OCI-LY3 (cell line): ENCODE results near the gene ST6GALNAC5.

Experiments used
- H2AFZ ChIP-seq: fragments of 200-600, 300-600 bp; shearing (Covaris generic); 2 replicates; pipeline ENCODE4 v1.6.0; 2014; ENCODE audit warnings: antibody characterized with exemption, low read depth, low read length
- H3K27ac ChIP-seq: fragments of 200-600, 300-600 bp; sonication (generic); 2 replicates; pipeline ENCODE4 v1.5.1; 2014; ENCODE audit warnings: mild to moderate bottlenecking, low read length, moderate library complexity, mixed read lengths
- H3K27me3 ChIP-seq: fragments of 200-600, 300-600 bp; sonication (generic); 2 replicates; pipeline ENCODE4 v1.6.1; 2014; ENCODE audit warnings: low read depth, low read length, mixed read lengths
- H3K36me3 ChIP-seq: fragments of 200-600, 300-600 bp; sonication (generic); replicated peaks from 2 replicates; pipeline ENCODE3; 2014; ENCODE audit warnings: low read depth, low read length, mixed read lengths
- H3K4me1 ChIP-seq: fragments of 300-600, 200-600 bp; sonication (generic); 2 replicates; pipeline ENCODE4 v1.6.1; 2014; ENCODE audit warnings: low read length, mixed read lengths
- H3K4me2 ChIP-seq: fragments of 200-600, 300-600 bp; sonication (generic); 2 replicates; pipeline ENCODE4 v1.6.1; 2014; ENCODE audit warnings: low read length, mixed read lengths
- H3K4me3 ChIP-seq: fragments of 300-600, 200-600 bp; sonication (generic); 2 replicates; pipeline ENCODE4 v1.5.1; 2014; ENCODE audit warnings: antibody characterized with exemption, mild to moderate bottlenecking, low read length, moderate library complexity
- H3K79me2 ChIP-seq: fragments of 300-600, 200-600 bp; shearing (Covaris generic); 2 replicates; pipeline ENCODE4 v1.6.1; 2014; ENCODE audit warnings: mild to moderate bottlenecking, low read length, mixed read lengths
- H3K9ac ChIP-seq: fragments of 300-600, 200-600 bp; shearing (Covaris generic); 2 replicates; pipeline ENCODE4 v1.6.0; 2014; ENCODE audit warnings: mild to moderate bottlenecking, low read length, moderate library complexity
- H3K9me3 ChIP-seq: fragments of 200-600, 300-600 bp; shearing (Covaris generic); 2 replicates; pipeline ENCODE4 v1.6.1; 2014; ENCODE audit warnings: low read length, mixed read lengths; ENCODE audit not compliant: insufficient read depth
- H4K20me1 ChIP-seq: fragments of 200-600, 300-600 bp; sonication (generic); 2 replicates; pipeline ENCODE4 v1.6.1; 2016; ENCODE audit warnings: low read length, mixed read lengths; ENCODE audit not compliant: insufficient read depth
- CTCF ChIP-seq: fragments of 200-600, 300-600 bp; sonication (generic); IDR thresholded peaks from 2 replicates; pipeline ENCODE4 v1.5.1; 2014; ENCODE audit warnings: antibody characterized with exemption, low read length, low read depth
- EZH2phosphoT487 ChIP-seq: fragments of 200-600 bp; shearing (Covaris generic); IDR thresholded peaks from 2 replicates; pipeline ENCODE4 v1.6.1; 2018; ENCODE audit warnings: antibody characterized with exemption, mixed run types, low read depth

The ST6GALNAC5 gene

DNA sequence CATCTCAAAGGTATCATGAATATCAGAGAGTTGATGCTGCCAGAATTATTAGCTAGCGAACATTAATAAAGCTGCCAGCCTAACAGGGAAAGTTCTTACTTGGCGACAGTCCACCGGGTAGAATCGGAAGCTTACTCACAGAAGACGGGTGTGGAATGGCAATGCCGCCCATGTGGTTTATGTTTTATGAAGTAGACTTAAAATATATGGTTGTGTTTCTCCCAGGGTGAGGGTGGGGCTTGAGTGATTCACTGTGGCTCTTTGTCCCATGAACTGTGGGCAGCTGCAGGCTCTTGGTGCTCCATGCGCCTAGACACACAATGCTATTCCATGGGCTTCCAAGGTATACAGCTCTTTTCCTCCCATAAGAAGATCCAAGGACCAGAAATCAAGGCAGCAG is 189.2 kb downstream of the ST6GALNAC5 start:
- H3K27me3 ChIP-seq = no peaks in the 10 kb centered on the region
- TF ChIP-seq EZH2phosphoT487 = no peak
- TF ChIP-seq CTCF = no peak
- no peak overlapping the region for H2AFZ ChIP-seq
- no peak overlapping the region for H3K4me3 ChIP-seq
- H3K79me2 ChIP-seq = no peaks in the 10 kb centered on the region
- H3K4me1 ChIP-seq = no peaks in the 10 kb centered on the region
- H3K36me3 ChIP-seq = no peaks in the 10 kb centered on the region
- no peak overlapping the region for H3K4me2 ChIP-seq
- no peaks in the 10 kb centered on the region for H4K20me1 ChIP-seq
- H3K27ac ChIP-seq = no peak overlapping the region
- H3K9ac ChIP-seq = no peak overlapping the region
- H3K9me3 ChIP-seq = no peaks in the 10 kb centered on the region

- TF ChIP-seq CTCF (no peak), EZH2phosphoT487 (no peak)
- H3K9me3 ChIP-seq = no peaks in the 10 kb centered on the region
These were observed 190.8 kb downstream of the ST6GALNAC5 start for GRCh38 chr1:77057994-77058585.

GRCh38 chr1:77060000-77060399 is 192.7 kb downstream of the ST6GALNAC5 start:
- Histone ChIP-seq H3K4me2 (no peak overlapping the region), H3K27ac (no peak overlapping the region), H4K20me1 (no peaks in the 10 kb centered on the region), H3K9ac (no peak overlapping the region), H3K79me2 (no peaks in the 10 kb centered on the region), H3K4me3 (no peak overlapping the region), H3K36me3 (no peaks in the 10 kb centered on the region), H3K9me3 (no peaks in the 10 kb centered on the region), H3K4me1 (no peaks in the 10 kb centered on the region), H2AFZ (no peak overlapping the region), H3K27me3 (no peaks in the 10 kb centered on the region)
- no peak for TF ChIP-seq EZH2phosphoT487
- no peak for TF ChIP-seq CTCF

More at GRCh38 chr1:77057994-77058585, 190.8 kb downstream of the ST6GALNAC5 start:
- Histone ChIP-seq H3K4me3 (no peak overlapping the region), H3K27ac (no peak overlapping the region), H4K20me1 (no peaks in the 10 kb centered on the region), H3K4me1 (no peaks in the 10 kb centered on the region), H3K4me2 (no peak overlapping the region), H3K36me3 (no peaks in the 10 kb centered on the region), H3K79me2 (no peaks in the 10 kb centered on the region), H3K27me3 (no peaks in the 10 kb centered on the region), H2AFZ (no peak overlapping the region), H3K9ac (no peak overlapping the region)

DNA sequence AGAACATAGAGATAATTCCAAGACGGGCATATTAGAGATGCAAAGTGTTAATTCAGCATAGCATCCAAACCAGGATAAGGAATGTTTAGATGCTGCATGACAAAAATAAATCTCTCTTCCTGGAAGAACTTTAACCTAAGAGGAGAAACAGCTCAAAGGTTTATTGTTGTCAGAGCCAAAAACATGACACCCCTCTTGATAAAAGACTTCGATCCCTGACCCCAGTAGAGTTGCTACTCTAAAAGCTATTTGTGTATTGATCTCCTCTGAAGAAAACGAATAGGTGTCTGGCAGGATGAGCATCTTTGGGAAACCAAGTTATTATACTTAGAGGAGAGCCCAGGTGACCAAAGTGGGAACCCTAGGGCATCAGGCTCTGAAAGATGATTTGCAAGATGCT is 193.9 kb downstream of the ST6GALNAC5 start:
- Histone ChIP-seq H3K36me3 (no peaks in the 10 kb centered on the region), H4K20me1 (no peaks in the 10 kb centered on the region), H2AFZ (no peak overlapping the region), H3K79me2 (no peaks in the 10 kb centered on the region), H3K4me3 (no peak overlapping the region), H3K27ac (no peak overlapping the region), H3K4me1 (no peaks in the 10 kb centered on the region), H3K27me3 (no peaks in the 10 kb centered on the region), H3K4me2 (no peak overlapping the region), H3K9ac (no peak overlapping the region), H3K9me3 (no peaks in the 10 kb centered on the region)
- no peak for TF ChIP-seq CTCF
- TF ChIP-seq EZH2phosphoT487 = no peak
